CD4-positive, alpha-beta T cell treated with Interferon alpha-2 for 1 hour (primary cell): ENCODE data around the gene CPHXL2.
A peak's percentile ranks its signal among the peaks of the same experiment; 100 is the strongest.

Experiments
- DNase-seq, 2 donors: peaks; one replicate each; pipeline ENCODE4 v3.0.0-alpha.2; 2020 to 2022

The CPHXL2 gene

DNA sequence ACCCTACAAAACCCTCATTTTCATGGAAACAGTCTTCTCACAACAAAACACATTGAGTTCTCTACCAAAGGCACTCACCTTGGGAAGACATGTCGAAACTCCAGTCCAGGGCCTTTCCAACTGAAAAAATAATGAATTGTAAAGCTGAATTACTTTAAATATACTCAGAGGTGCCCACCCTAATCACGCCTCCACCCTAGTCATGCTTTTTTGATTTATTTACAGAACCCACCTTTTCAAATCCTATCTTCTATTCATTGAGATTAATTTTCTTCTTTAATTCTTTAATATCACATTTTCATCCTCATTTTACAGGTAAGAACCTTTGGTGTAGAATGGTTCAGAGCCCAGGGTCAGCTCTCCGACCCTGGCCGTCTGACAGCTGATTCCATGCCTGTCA, at the start of gene CPHXL2:
Gene CPHXL2, minus strand, starts transcription at position 101 of the 400 bp plus-strand sequence. Its CDS starts 10 bp downstream, at position 91.
- no peak for DNase-seq

DNA sequence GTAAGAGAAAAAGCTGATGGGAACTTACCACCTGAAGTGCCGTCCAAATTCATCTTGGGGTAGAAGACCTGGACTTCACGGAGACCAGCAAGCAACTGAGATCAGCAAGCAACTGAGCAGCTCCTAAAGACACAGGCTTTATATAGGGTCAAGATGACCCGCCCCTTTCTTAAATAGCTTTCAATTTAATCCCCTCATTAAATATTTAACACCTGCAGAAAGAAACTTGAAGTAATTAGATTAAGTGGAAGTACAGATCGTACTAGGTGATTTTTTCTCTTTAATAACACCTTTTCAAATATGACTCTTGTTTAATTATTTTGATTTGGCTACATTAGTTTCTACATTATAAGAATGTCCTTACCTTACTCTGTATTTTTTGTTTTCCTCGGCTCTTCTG, 49.6 kb upstream of the CPHXL2 start, which contains the start of gene CPHXL:
Gene CPHXL, minus strand, starts transcription at position 101 of the 400 bp plus-strand sequence. Its CDS starts 48 bp downstream, at position 53.
- no peak for DNase-seq

DNA sequence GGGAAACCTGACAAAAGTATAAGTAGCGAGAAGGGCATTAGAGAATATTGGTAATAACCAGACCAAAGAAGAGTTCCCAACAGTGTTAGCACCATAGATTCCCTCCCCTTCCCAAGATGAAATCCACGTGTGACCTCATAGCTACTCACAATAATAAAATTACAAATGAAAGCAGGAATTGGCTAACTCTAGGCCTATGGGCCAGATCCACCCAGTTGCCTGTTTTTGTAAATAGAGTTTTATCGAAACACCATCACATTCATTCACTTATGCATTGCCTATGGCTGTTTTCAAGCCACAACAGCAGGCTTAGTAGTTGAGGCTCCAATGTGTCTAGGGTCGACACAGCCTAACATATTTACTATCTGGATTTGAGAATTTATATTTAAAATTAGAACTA, 41.6 kb upstream of the CPHXL2 start:
- no peak for DNase-seq

DNA sequence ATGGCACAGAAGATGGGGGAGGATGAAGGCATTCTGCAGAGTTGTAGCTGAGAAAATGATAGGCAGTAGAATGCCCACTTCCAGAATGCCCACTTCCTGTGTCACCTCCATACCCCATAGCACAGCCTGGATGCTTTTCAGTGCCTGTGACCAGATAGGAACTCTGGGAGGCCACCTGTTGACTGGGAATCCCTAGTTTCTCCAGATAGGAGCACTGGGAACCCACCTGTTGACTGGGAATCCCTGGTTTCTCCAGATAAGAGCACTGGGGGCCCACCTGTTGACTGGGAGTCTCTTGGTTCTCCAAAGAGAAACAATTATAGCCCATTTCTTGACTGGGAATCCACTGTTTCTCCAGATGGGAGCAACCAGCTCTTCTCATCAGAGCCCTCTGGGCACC, 37.9 kb upstream of the CPHXL2 start:
- DNase-seq = no peak

DNA sequence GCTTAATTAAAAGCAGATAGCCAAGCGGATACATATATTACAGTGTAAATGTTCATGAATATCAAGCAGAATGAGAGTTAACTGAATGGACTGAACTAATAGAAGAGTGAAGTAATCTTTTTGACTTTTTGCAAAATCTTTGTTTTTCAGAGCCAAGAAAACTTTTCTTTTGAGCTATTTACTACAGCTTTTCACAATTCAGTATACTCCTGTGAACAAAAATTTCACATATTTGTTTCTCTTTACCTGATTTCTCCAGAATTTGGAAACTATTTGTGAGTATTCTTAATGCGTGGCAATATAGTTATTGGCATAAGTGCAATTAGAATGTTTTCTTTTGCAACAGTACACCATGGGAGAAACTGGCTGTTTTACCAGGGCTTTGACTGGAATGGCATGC, 33.5 kb upstream of the CPHXL2 start:
- no peak for DNase-seq

DNA sequence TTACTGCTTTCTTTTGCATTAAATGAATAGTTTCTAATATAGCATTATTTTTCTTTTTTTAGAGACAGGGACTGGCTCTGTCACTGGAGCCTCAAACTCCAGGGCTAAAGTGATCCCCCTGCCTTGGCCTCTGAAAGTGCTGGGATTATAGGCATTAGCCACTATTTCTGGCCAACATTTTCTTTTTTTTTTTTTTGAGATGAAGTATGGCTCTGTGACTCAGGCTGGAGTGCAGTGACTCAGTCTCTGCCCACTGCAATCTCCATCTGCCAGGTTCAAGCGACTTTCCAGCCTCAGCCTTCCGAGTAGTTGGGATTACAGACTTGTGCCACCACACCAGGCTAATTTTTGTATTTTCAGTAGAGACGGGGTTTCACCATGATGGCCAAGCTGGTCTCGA, 26.5 kb upstream of the CPHXL2 start:
- no peak for DNase-seq

DNA sequence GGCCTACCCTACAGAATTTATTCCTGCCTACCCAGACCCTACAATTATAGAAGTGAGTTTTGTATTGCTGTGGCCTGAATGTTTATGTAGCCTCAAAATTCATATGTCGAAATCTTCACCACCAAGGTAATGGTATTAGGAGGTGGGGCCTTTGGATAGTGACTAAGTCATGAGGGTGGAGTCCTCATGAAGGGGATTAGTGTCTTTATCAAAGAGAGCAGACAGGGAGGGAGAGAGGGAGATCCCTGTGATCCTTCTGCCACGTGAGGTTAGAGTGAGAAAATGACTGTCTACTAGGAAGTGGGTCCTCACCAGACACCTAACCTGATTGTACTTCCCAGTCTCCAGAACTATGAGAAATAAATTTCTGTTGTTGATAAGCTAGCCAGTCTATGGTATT, 25.4 kb upstream of the CPHXL2 start:
- DNase-seq = no peak

DNA sequence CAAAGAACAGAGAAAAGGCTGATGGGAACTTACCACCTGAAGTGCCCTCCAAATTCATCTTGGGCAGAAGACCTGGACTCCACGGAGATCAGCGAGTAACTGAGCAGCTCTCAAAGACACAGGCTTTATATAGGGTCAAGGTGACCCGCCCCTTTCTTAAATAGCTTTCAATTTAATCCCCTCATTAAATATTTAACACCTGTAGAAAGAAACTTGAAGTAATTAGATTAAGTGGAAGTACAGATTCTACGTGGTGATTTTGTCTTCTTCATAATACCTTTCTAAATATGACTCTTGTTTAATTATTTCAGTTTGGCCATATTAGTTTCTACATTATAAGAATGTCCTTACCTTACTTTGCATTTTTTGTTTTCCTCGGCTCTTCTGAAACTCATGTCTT, 24.6 kb upstream of the CPHXL2 start, which contains the start of gene DUXB:
Gene DUXB, minus strand, starts transcription at position 101 of the 400 bp plus-strand sequence. Its CDS starts 43 bp downstream, at position 58.
- no peak for DNase-seq

DNA sequence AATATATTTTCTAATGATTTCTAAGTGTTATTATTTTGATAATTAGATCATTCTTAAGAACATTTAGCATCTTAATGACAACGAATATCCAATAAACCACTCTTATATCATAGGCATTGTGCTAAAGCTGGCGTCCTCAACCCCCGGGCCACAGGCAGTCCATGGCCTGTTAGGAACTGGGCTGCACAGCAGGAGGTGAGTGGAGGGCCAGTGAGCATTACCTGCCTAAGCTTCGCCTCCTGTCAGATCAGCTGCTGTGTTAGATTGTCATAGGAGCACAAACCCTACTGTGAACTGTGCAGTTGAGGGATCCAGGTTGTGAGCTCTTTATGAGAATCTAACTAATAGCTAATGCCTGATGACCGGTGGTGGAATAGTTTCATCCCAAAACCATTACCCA, 20.8 kb upstream of the CPHXL2 start:
- no peak for DNase-seq

DNA sequence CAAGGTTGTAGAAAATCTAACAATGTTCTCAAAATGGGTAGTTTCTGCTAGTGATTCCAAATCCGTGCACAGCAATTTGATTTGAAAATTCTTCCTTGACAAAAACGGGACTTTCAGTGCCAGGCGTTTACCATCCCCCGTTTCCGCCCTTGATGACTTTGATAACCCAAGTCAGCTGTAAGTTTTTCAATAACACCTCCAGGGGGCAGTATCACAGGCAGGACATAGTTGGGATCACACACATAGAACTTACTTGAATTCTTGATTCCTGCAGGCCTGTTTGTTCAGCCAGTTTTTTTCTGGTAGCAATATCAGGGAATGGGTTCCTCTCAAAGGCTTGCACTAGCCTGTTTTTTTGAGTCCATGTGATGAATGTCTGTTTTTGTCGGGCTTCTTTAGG, 18.9 kb upstream of the CPHXL2 start:
- DNase-seq = no peak

DNA sequence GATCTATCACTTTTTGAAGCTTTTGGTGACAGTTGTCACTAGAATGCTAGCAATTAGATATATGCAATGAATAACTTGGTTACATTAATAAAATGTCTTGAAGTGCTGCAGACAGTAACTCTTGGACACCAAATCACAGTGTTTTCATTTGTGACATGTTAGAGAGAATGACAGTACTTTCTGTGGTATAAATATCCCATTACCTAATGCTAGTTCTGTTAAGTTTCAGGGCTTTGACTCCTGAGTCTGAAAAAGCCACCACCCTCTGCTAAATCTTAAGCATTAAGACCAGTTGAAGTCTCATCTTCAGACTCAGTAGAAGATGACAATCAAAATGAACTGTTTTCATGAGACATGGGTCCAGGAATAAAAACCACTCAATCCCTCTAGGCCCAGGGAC, 10.6 kb upstream of the CPHXL2 start:
- no peak for DNase-seq

DNA sequence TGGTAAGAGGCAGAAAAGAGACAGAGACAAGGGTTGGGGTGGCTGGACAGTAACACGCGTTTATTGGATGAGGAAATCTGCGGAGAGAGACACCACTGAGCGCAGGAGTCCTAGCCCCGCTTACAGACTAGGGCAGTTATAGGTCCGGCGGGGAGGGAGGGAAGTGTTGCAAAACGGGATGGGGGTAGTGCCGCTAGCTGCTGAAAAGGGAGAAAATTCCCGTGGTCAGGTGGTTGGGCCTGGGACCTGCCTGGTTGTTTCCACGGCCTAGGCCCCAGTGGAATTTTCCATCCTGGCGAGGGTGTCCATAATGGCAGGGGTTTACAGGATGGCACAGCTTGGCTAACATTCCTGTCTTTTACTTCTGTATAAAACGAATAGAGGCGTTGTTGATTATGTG, 5.5 kb upstream of the CPHXL2 start:
- DNase-seq = no peak

DNA sequence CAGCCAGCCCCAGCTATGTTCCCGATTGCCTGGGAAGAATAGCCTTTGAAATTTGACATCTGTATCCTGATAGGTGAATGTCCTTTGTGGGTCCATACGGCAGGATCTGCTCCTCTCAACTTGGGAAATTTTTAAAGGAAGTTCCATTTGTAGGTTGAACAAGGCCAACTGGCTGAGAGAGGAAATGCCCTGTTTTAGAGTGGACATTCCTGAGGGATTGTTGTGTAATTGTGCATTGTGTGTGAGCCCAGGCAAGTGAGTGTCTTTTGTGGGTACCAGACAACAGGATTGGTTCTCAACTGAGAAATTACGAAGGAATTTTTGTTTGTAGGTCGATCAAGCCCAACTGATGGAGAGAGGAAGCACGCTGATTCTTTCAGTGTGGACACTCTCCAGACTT, 2.6 kb upstream of the CPHXL2 start:
- no peak for DNase-seq

DNA sequence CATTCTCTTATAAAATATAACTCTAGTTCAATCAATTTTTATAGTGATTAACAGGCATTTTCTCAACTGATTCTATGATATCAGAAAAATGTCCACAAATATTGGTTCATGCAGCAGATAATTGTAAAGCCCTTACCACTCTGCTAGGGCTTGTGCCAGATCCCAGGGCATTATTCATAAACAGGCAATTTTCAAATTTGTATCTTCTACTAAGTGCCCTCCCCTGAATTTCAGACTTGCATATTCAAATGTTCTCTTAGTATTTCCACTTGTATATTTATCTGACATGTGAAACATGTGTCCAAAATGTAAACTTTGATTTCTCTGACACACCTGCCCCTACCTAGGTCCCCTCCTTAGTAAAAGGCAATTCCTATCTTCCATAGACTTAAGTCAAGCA, 9.3 kb downstream of the CPHXL2 start:
- no peak for DNase-seq

DNA sequence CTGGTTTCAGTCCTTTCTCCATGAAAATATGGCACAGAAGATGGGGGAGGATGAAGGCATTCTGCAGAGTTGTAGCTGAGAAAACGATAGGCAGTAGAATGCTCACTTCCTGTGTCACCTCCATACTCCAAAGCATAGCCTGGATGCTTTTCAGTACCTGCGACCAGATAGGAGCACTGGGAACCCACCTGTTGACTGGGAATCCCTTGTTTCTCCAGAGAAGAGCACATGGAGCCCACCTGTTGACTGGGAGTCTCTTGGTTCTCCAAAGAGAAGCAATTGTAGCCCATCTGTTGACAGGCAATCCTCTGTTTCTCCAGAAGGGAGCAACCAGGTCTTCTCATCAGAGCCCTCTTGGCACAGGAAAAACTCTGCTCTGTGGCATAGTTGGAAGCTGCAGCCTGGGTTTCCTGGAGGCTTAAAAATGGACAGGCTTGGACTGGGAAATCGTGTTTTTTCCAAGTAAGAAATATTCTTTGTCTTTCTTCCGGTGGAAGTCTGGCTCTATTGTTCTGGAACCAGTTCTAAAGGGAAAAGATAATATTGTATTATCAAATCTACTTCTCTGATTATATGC, 16.0 kb downstream of the CPHXL2 start:
- no peak for DNase-seq

DNA sequence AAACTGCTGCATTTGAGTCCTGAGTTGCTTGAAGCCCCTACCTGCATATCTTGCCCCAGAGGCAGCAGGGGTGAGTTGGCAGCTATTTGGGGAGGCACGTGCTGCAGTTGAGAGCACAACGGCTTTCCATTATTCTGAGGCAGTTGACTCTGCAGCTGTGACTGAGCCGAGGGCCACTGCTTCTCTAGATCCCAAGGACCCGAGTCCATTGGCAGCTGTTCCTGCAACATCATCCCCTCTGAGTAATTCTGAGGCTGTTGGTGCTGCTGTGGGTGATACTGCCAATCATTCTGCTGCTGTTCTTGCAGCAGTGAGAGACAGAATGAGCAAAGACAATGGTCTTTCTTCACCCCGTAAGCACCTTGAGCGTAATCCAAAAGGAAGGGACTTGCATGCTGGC, 16.5 kb downstream of the CPHXL2 start:
- DNase-seq = no peak

DNA sequence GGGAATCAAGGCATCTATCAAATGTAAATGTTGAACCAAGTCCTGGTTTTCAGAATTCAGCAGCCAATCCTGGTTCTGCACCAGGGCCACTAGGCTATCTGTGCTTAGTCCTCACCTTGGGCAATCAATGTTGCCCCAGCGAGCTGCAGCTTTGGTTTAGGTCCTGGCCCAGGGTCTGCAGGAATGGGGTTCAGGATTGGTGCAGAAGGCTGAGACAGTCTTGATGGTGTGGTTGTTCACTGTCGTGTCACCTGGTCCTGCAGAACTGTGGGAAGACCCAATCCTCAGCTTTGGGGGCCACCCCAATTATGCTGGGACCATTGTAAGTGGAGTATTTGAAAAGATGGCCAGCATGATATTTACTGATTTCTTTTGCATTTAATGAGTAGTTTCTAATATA, 18.6 kb downstream of the CPHXL2 start:
- no peak for DNase-seq

DNA sequence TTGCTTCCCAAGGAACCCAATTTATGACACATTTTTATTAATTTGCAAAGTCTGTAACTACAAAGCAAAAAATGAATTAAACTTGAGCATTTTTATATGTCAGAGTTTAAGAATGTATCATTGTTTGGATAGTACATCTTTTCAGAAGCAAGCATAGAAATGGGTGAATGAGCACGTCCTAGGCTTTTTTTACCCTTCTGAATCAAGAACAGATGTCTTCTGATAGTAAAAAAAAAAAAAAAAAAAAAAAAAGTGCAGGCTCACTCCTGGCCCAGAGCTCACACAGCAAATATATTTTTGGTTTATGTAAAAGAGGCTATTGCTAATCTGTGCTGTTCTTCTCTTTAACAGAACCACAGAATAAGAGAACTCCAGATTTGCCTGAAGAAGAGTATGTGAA, 22.9 kb downstream of the CPHXL2 start:
- DNase-seq = no peak

DNA sequence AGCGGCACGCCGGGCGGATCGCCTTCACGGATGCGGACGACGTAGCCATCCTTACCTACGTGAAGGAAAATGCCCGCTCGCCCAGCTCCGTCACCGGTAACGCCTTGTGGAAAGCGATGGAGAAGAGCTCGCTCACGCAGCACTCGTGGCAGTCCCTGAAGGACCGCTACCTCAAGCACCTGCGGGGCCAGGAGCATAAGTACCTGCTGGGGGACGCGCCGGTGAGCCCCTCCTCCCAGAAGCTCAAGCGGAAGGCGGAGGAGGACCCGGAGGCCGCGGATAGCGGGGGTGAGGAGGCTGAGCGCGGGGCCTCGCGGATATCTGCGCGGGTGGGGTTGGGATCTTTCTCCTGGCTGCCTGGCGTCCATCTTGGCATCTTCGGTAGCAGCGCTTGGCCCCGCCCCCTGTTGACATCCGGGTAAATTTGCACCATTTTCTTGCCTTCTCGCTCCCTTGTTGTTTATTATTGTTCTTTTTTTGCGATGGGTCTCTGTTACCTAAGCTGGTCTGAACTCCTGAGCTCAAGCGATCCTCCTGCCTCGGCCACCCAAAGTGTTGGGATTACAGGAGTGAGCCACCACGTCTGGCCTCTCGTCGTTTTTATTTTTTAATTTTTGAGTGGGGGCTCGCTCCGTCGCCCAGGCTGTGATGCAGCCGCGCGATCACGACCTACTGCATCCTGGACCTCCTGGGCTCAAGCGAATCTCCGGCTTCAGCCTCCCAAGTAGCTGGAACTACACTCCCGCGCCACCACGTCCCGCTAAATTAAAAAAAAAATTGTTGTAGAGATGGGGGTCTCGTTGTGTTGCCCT, 28.3 kb downstream of the CPHXL2 start:
- peak; percentile 84 to 88 for DNase-seq

DNA sequence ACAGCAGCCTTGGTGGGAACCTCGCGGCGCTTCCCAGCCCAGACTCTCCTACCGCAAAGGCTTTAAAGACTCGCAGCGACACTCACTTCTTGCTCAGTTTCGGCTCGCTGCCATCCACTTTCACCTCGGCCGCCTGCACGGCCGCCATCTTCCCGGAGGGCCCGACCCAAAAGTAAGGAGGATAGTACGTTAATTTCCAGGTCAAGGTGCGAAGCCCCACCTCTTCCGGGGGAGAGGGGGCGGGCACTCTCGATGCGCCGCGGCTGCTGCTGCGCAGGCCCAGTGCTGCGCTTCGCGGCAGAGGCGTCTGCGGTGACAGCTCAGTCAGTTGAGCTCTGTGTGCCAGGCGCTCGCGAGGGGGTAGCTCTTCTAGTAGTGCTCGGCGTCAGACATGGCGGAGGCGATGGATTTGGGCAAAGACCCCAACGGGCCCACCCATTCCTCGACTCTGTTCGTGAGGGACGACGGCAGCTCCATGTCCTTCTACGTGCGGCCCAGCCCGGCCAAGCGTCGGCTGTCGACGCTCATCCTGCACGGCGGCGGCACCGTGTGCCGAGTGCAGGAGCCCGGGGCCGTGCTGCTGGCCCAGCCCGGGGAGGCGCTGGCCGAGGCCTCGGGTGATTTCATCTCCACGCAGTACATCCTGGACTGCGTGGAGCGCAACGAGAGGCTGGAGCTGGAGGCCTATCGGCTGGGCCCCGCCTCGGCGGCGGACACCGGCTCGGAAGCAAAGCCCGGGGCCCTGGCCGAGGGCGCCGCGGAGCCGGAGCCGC, 29.1 kb downstream of the CPHXL2 start, which contains the start of the genes KARS1 and TERF2IP:
Gene KARS1, minus strand, starts transcription at position 174 of the 773 bp plus-strand sequence. Its CDS starts 26 bp downstream, at position 148.
Gene TERF2IP, plus strand, starts transcription at position 282 of the 773 bp plus-strand sequence. Its CDS starts 110 bp downstream, at position 392.
- peak; percentile 95 to 96 for DNase-seq

DNA sequence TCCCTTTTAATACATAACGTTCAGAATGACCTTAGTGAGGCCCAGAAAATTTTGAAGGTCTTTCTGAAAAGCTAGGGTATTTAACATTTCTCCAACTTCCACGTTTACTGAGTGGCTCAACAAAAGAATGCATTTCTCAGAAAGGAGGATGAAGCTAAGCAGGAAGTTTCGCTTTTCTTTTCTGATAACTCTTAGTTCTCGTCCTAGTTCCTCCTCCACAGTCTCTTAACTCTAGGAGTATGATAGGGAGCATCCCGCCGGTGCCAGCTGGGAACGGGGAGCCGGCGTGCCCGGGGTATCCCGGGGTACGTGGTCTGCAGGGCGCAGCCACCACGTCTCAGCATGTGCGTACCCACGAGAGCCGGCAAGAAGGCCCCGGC, 29.7 kb downstream of the CPHXL2 start:
- DNase-seq = peak in 1 of 2 donors; percentile 45

DNA sequence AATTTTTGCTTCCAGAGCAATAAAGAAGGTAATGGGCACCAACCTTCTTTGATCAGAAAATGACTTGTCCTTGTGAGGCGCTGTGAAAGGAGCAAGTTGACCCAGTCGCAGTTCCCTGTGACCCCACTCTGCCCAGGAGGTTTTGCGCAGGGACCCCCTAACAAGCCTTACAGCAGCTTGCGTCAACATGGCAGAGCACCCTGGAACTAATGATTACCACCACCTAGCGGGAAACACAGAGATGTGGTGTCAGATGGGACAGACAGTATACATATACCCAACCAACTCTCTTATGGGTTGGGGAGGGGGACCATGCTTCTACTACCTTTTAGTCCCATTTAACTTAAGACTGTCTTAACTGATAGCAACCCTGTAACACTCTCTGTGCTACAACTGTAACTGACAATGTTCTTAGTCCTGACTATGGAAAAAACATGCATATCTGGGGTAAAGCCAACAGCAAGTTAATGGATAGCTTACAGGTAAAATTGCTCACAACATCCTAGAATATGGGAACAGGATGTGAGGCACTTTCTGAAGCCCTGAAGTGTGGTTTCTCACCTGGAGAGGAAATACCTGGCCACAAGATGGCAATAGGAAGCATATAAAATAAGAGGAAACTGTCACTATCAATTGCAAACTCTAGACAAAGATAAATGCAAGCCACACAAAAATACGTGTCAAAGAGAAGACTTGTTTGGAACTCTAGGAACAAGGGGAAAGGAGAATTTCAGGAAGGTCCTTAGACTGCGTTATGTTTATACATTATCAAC, 32.4 kb downstream of the CPHXL2 start:
- DNase-seq = peak in 1 of 2 donors; percentile 54

DNA sequence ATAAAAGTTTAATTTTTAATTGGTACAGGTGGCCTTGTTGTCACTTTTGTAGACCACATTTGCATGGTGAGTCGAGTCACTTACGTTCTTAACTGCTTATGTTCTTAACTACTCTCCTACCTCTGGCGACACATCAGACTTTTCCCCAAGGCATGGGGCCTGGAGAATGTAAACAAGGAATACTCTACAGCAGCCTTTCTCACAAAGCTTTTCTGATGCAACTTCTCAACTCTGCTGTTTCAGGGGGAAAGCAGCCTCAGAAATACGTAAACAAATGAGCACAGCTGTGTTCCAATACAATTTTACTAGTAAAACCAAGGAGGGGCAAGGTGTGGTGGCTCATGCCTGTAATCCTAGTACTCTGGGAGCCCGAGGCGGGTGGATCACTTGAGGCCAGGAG, 36.2 kb downstream of the CPHXL2 start:
- DNase-seq = no peak
